H9 (cell line): ENCODE results near the gene DMPK. TPM values are rescaled to one million over a fixed set of nuclear protein-coding genes. Genes with fewer than 3 reads are reported as not detected.

Source experiments
- DNase-seq: peaks from one replicate; pipeline ENCODE4 v3.0.0-alpha.2; 2017
- H2AFZ ChIP-seq: one replicate; pipeline ENCODE4 v1.6.1; 2013; ENCODE audit warnings: mild to moderate bottlenecking, low read length, control low read depth, moderate library complexity
- H2AK5ac ChIP-seq: 2 replicates; pipeline ENCODE4 v1.6.1; 2013; ENCODE audit warnings: low read length, control low read depth, mixed read lengths; ENCODE audit not compliant: insufficient read length
- H2BK120ac ChIP-seq: one replicate; pipeline ENCODE4 v1.6.1; 2013; ENCODE audit warnings: low read depth, mild to moderate bottlenecking, low read length, control low read depth, inconsistent platforms; ENCODE audit not compliant: poor library complexity, severe bottlenecking
- H2BK12ac ChIP-seq: 2 replicates; pipeline ENCODE4 v1.6.1; 2013; ENCODE audit warnings: low read length, control low read depth, mixed read lengths, low read depth; ENCODE audit not compliant: insufficient read length
- H2BK15ac ChIP-seq: 2 replicates; pipeline ENCODE4 v1.6.1; 2013; ENCODE audit warnings: low read depth, low read length, control low read depth
- H2BK20ac ChIP-seq: one replicate; pipeline ENCODE4 v1.6.1; 2013; ENCODE audit warnings: low read depth, mild to moderate bottlenecking, low read length, control low read depth, inconsistent platforms; ENCODE audit not compliant: poor library complexity, severe bottlenecking
- H2BK5ac ChIP-seq: 2 replicates; pipeline ENCODE4 v1.6.1; 2013; ENCODE audit warnings: low read length, control low read depth, mixed read lengths; ENCODE audit not compliant: insufficient read length
- H3K14ac ChIP-seq: 2 replicates; pipeline ENCODE4 v1.6.1; 2013; ENCODE audit warnings: low read length, control low read depth; ENCODE audit not compliant: insufficient read depth
- H3K18ac ChIP-seq: 2 replicates; pipeline ENCODE4 v1.6.1; 2013; ENCODE audit warnings: low read depth, mild to moderate bottlenecking, mixed read lengths, low read length, control low read depth; ENCODE audit not compliant: insufficient read length
- H3K23ac ChIP-seq: 2 replicates; pipeline ENCODE4 v1.6.1; 2013; ENCODE audit warnings: low read length, control low read depth, mixed read lengths, low read depth; ENCODE audit not compliant: insufficient read length
- H3K23me2 ChIP-seq: 2 replicates; pipeline ENCODE4 v1.6.1; 2013; ENCODE audit warnings: low read depth, mild to moderate bottlenecking, mixed read lengths, low read length, control low read depth; ENCODE audit not compliant: insufficient read length, poor library complexity, severe bottlenecking
- H3K27ac ChIP-seq: 2 replicates; pipeline ENCODE4 v1.5.1; 2013; ENCODE audit warnings: low read length, control low read depth, mixed read lengths, low read depth; ENCODE audit not compliant: insufficient read length
- H3K27me3 ChIP-seq: 2 replicates; pipeline ENCODE4 v1.6.1; 2013; ENCODE audit warnings: low read length, control low read depth, inconsistent platforms; ENCODE audit not compliant: insufficient read depth
- H3K4ac ChIP-seq: 2 replicates; pipeline ENCODE4 v1.6.1; 2013; ENCODE audit warnings: low read depth, mild to moderate bottlenecking, control low read depth, inconsistent platforms, low read length, moderate library complexity
- H3K4me1 ChIP-seq: 2 replicates; pipeline ENCODE4 v1.6.1; 2013; ENCODE audit warnings: low read length, control low read depth, inconsistent platforms; ENCODE audit not compliant: insufficient read depth
- H3K4me2 ChIP-seq: 2 replicates; pipeline ENCODE4 v1.6.1; 2013; ENCODE audit warnings: low read length, control low read depth, mixed read lengths; ENCODE audit not compliant: insufficient read length, insufficient read depth
- H3K56ac ChIP-seq: 2 replicates; pipeline ENCODE4 v1.6.1; 2013; ENCODE audit warnings: low read depth, mild to moderate bottlenecking, mixed read lengths, low read length, control low read depth; ENCODE audit not compliant: insufficient read length
- H3K79me1 ChIP-seq: 2 replicates; pipeline ENCODE4 v1.6.1; 2013; ENCODE audit warnings: low read depth, mild to moderate bottlenecking, moderate library complexity, low read length, control low read depth, inconsistent platforms; ENCODE audit not compliant: insufficient read depth, poor library complexity, severe bottlenecking
- H3K79me2 ChIP-seq: 2 replicates; pipeline ENCODE4 v1.6.1; 2013; ENCODE audit warnings: low read length, control low read depth, inconsistent platforms; ENCODE audit not compliant: insufficient read depth
- H3K9ac ChIP-seq: 2 replicates; pipeline ENCODE4 v1.6.1; 2013; ENCODE audit warnings: low read length, control low read depth, mixed read lengths; ENCODE audit not compliant: insufficient read length; ENCODE audit errors: extremely low read depth
- H3K9me3 ChIP-seq: one replicate; pipeline ENCODE4 v1.6.1; 2013; ENCODE audit warnings: low read depth, low read length, inconsistent platforms; ENCODE audit not compliant: control insufficient read depth
- H3T11ph ChIP-seq: one replicate; pipeline ENCODE4 v1.6.1; 2013; ENCODE audit warnings: mild to moderate bottlenecking, low read length, control low read depth, inconsistent platforms
- H4K20me1 ChIP-seq: one replicate; pipeline ENCODE4 v1.6.1; 2013; ENCODE audit not compliant: control insufficient read depth, insufficient read length, insufficient read depth
- H4K5ac ChIP-seq: 2 replicates; pipeline ENCODE4 v1.6.1; 2013; ENCODE audit warnings: low read depth, mild to moderate bottlenecking, mixed read lengths, low read length, control low read depth; ENCODE audit not compliant: insufficient read length
- H4K8ac ChIP-seq: replicated peaks from 2 replicates; pipeline ENCODE4 v1.6.1; 2013; ENCODE audit warnings: low read length, control low read depth, mixed read lengths, low read depth; ENCODE audit not compliant: insufficient read length
- H4K91ac ChIP-seq: 2 replicates; pipeline ENCODE4 v1.6.1; 2013; ENCODE audit warnings: low read depth, mild to moderate bottlenecking, moderate library complexity, mixed read lengths, low read length, control low read depth; ENCODE audit not compliant: insufficient read length
- H3K27ac Mint-ChIP-seq, 3 experiments: 2 replicates in 2 of 3; 3 replicates in 1 of 3; pipeline ENCODE4 v1.8.0; 2020 to 2021; ENCODE audit warnings: mixed read lengths in 3 of 3, mild to moderate bottlenecking in 1 of 3, moderate library complexity in 1 of 3
- H3K27me3 Mint-ChIP-seq: 2 replicates; pipeline ENCODE4 v1.8.0; 2021; ENCODE audit warnings: low read depth, mild to moderate bottlenecking, moderate library complexity, mixed read lengths
- H3K36me3 Mint-ChIP-seq, 3 experiments: 2 replicates in 2 of 3; 3 replicates in 1 of 3; pipeline ENCODE4 v1.8.0; 2020 to 2021; ENCODE audit warnings: low read depth in 3 of 3, mixed read lengths in 3 of 3; ENCODE audit not compliant: insufficient read depth in 1 of 3
- H3K4me1 Mint-ChIP-seq, 2 experiments: 2 replicates each; pipeline ENCODE4 v1.8.0; 2020; ENCODE audit warnings: mixed read lengths in 2 of 2
- H3K4me3 Mint-ChIP-seq, 2 experiments: 2 replicates in 1 of 2; 3 replicates in 1 of 2; pipeline ENCODE4 v1.8.0; 2020 to 2021; ENCODE audit warnings: mild to moderate bottlenecking in 2 of 2, mixed read lengths in 2 of 2, moderate library complexity in 1 of 2
- H3K9me3 Mint-ChIP-seq, 2 experiments: 2 replicates in 1 of 2; 3 replicates in 1 of 2; pipeline ENCODE4 v1.8.0; 2020; ENCODE audit warnings: mild to moderate bottlenecking in 2 of 2, mixed read lengths in 2 of 2, moderate library complexity in 1 of 2
- CTCF ChIP-seq: fragments of 200-600 bp; sonication (generic); conservative IDR thresholded peaks from 3 replicates; pipeline ENCODE4 v1.8.0; 2021; ENCODE audit warnings: antibody characterized with exemption, mild to moderate bottlenecking
- WGBS: extraction: QIAGEN DNeasy Blood & Tissue Kit; methylation state at CpG from one replicate; pipeline ENCODE4 v1.1.7; 2013; ENCODE audit warnings: missing lambda C conversion rate, low lambda C conversion rate, mixed read lengths; ENCODE audit not compliant: insufficient read length; ENCODE audit errors: extremely low coverage; 5-methylcytosine and 5-hydroxymethylcytosine counted together
- total RNA-seq: library from RNA; stranded (reverse); gene quantifications from 2 replicates; pipeline ENCODE4 v1.2.1, GENCODE V29; 2021

Gene DMPK
- total RNA-seq, 1 experiment from 2014 or later: 67.4 TPM

DNA sequence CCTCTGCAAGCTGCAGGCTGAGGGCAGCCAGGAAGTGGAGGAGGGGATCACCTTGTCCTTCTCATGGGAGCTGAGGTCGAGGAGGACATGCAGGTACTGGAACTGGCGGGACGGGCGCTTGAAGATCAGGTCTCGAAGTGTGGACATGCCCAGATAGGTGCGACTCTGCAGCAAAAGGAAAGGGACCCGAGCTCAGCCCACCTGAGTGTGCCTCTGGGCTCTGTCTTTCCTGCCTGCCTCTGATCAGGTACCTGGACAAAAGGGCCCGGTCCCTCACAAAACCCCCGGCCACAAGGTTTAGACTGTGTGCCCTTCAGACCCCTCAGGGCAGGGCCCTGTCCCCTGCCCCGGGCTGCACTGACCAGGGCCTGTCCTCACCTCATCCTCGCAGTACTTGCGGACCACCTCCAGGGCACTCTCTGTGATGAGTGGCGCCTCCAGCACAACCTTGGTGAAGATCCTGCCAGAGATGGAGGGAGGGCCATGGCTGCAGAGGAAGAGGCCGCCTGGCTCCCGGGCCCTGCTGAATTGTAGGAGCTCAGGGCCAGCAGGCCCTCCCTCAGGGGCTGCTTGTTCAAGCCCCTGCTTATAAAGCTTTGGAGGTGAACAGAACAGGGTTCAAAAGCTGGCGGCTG is 45.3 kb upstream of the DMPK start:
- Histone ChIP-seq H3K18ac (no peak overlapping the region), H4K91ac (no peak overlapping the region), H4K8ac (no peak overlapping the region), H2BK12ac (no peak overlapping the region), H2AK5ac (no peak overlapping the region), H3K27ac (no peak overlapping the region), H4K20me1 (no peaks in the 10 kb centered on the region), H3K14ac (no peak overlapping the region), H2AFZ (no peak overlapping the region), H3T11ph (no peak overlapping the region), H3K4me1 (no peaks in the 10 kb centered on the region), H4K5ac (no peak overlapping the region), H3K23ac (no peak overlapping the region), H3K56ac (no peak overlapping the region), H2BK120ac (no peak overlapping the region), H3K4ac (no peak overlapping the region), H3K9ac (no peak overlapping the region), H3K79me2 (no peaks in the 10 kb centered on the region), H3K79me1 (no peaks in the 10 kb centered on the region), H2BK20ac (no peak overlapping the region), H3K27me3 (no peaks in the 10 kb centered on the region), H3K9me3 (no peaks in the 10 kb centered on the region), H2BK5ac (no peak overlapping the region), H3K4me2 (no peak overlapping the region), H2BK15ac (no peak overlapping the region), H3K23me2 (no peaks in the 10 kb centered on the region)
- TF ChIP-seq CTCF: no peak
- no CpG with 5 or more reads among the region's 16 CpGs for WGBS
- Mint-ChIP-seq H3K9me3 (no peaks in the 10 kb centered on the region), H3K27ac (peak overlapping the region in 2 of 3 experiments; percentile 62 to 93; a peak in 3 of 7 replicates), H3K4me1 (no peaks in the 10 kb centered on the region), H3K4me3 (no peak overlapping the region), H3K36me3 (peaks cover 67 to 100% (median 96%) of the 10 kb centered on the region in 3 experiments), H3K27me3 (no peaks in the 10 kb centered on the region)
- DNase-seq: no peak
